Gastrocnemius medialis (tissue), 4 donors: ENCODE measurements around the gene SLC48A1.

ENCODE experiments used
- CTCF ChIP-seq, 5 experiments: fragments of 450-650 bp in 3 of 5; fragments of 200-600 bp in 2 of 5; sonication (generic) in 2 of 5; IDR thresholded peaks in 4 of 5; conservative IDR thresholded peaks in 1 of 5; 1 replicate in 4 of 5; 2 replicates in 1 of 5; pipeline ENCODE4 v1.5.1; 2016 to 2019; ENCODE audit warnings: antibody characterized with exemption in 5 of 5, mild to moderate bottlenecking in 3 of 5, moderate library complexity in 3 of 5
- POLR2A ChIP-seq, 2 donors: fragments of 450-650 bp; IDR thresholded peaks; one replicate each; pipeline ENCODE4 v1.6.1; 2017; ENCODE audit warnings: antibody characterized with exemption in 2 of 2, mild to moderate bottlenecking in 2 of 2, moderate library complexity in 2 of 2

- TF ChIP-seq CTCF (IDR thresholded peaks at IDR 0.05 in 4 of 5, conservative IDR thresholded peaks at IDR 0.05 in 1 of 5): no peak
- no peak for TF ChIP-seq POLR2A (IDR thresholded peaks at IDR 0.05)
Observed at GRCh38 chr12:47771304-47771703, 1.7 kb upstream of the SLC48A1 start.
